GM19193 (cell line): ENCODE results near the gene CHAF1A.

ENCODE experiments used
- POLR2A ChIP-seq: IDR thresholded peaks from 4 replicates; pipeline ENCODE4 v1.6.1; 2011; ENCODE audit not compliant: insufficient read depth, insufficient read length; ENCODE audit errors: extremely low read depth

CHAF1A gene

GRCh38 chr19:4443966-4444764 is 41.7 kb downstream of the CHAF1A start:
- peak; percentile 17 for TF ChIP-seq POLR2A

DNA sequence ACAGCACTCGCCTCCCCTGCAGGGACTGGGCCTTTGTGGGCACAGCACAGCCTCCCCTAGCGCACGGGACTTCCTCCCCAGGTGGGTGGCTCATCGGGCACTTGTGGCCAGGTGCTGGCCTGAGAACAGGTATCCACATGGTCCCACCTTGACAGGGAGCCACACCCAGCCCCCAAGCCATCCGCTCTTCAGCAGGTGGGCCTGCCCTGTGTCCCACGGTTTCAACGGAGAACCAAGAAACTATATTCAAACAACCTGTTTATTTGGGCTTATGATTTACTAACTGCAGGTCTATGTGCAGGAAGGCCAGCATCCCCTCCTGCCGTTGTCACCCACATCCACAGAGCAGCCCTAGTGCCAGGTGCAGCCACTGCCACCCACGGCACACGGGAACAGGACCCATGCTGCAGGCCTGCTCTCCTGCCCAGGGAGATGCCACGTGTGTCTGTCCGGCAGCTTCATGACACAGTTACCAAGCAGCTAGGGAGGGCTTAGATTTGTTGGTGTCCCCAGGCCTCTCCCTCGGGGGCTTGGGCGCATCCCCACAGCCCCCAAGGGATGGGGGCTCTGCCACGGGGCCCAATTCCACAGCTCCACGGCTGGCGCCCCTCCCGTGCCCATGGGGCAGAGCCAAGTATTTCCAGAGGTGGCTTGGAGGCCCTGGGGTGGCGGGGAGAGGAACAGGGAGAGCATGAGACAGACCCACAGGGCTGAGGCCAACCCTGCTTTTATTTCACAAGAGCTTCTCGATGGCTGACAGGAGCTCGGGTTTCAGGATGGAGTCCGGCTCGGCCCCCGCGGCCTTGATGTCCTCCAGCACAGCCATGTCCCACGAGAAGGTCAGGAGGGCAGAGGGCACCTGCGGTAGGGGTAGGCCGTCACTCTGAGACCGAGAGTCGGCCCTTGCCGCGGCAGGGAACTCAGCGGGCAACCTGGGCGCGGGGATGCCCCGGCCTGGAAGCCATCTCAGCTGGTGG is 42.6 kb downstream of the CHAF1A start:
- TF ChIP-seq POLR2A: no peak

- no peak for TF ChIP-seq POLR2A
These were observed 43.7 kb downstream of the CHAF1A start for GRCh38 chr19:4445963-4446703.

- no peak for TF ChIP-seq POLR2A
These were observed 44.3 kb downstream of the CHAF1A start for GRCh38 chr19:4446704-4447200.

DNA sequence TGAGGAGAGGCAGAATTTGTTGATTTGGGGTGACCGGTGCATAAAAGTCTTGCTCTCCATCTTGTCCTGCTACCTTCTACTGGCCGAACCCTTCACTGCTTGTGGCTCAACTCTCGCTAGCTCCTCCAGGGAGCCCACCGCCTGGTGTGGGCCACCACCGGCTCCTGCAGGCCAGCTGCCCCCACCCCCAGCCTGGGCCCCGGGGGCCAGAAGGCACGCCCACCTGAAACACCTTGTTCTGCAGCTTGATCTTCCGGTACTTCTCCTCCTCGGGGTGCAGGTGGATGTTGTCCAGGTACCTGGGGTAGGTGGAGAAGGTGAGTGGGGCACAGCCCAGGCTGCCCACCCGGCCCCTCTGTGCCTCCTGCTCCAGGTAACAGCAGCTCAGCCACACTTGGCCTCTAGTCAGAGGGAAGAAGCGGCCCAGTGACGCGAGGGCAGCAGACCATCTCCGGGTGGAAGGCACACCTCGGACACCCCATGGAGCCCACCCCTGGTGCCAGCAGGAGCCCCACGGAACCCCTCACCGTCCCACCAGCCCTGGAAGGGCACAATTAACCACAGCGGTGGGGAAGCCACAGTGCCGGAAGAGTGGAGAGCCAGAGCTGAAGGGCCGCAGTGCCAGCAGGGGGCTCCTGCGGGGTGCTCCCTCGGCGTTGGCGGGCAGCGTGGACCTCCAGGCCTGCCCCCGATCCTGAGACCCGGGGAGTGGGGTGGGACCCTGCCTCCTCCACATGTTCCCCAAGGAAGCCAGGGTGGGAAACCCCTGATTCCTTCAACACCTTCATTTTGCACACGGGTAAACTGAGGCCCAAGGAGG is 45.1 kb downstream of the CHAF1A start:
- no peak for TF ChIP-seq POLR2A

DNA sequence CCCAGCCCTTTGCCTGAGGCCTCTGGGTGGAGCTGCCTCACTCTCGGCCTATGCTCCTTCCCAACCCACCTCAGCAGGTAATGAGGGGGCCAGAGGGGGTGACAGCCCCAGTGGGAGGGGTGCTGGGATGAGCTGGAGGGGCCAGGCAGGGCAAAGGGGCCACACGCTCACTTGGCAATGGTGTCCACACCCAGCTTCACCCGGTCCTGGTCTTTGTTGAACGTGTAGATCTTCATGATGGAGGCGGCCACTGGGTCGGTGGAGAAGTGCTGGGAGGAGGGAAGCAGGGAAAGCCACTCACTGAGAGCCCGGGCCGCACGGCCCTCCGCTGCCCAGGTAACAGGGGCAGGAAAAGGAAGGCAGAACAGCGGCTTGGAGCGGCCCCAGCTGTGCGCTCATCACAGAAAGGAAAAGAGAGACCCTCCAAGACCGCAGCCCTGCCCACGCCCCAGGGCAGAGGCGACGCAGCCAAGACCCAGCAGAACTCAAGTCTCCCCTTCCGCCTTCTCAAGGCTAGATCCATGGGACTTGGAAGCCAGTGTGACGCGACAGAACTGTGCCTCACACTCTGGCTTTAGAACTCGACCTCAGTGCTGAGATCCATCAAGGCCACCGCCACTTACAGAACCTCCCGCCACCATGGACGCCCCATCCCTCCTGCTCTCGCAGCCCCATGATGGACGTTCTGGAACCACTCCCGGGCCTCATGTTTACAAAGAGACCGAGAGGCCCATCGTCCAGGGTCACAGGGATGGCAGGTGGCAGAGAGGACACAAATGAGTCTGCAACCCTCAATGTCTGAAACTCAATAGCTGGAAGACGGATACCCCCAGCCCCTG is 45.9 kb downstream of the CHAF1A start:
- TF ChIP-seq POLR2A: no peak

GRCh38 chr19:4449022-4449638 is 46.7 kb downstream of the CHAF1A start:
- no peak for TF ChIP-seq POLR2A

DNA sequence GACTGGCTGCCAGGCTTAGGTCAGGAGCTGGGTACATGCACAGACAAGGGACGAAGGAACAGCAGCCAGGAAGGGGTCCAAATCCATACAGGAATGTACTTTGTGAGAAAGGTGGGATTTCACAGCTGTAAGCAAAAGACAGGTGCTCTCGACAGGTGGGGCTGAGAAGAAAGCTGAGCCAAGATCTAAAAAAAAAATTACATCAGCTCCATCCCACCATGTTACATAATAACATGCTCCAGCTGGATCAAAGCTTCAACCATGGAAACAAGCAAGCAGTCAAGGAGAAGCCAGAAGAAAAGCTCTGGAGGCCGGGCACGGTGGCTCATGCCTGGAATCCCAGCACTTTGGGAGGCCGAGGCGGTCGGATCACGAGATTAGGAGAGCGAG is 47.2 kb downstream of the CHAF1A start:
- no peak for TF ChIP-seq POLR2A

DNA sequence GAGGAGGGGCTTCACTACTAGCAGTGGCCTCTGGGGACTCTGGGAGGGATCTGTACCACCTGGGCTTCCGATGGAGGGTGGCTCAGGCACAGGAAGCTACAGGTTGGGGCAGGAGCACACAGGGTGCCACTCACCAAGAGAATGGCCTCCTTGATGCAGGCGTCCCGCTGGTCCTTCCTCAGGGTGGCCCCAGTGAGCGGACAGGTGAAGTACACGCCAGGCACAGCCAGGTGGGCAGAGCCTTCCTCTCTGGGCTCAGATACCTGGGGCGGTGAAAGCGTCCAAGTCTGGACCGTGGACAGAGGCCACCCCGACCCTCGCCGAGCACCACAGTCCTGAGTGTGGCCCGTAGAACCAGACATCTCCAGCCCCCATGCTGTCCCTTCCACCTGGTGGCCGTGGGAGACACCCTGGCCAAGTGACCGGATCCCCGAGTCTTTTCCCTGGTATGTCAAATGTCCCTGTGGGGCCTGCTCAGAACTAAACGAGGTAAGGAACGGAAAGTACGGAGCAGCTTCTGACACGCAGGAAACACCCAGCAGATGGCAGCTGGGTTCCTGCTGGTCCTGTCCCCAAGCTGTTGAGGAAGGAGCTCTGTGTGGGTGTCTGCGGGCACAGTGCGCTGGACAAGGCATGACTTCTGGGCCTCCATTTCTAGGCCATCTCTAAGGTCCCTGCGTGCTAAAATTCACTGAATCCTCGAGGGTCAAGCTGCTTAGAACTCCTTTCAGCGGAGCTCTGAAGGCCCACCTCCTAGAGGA is 50.0 kb downstream of the CHAF1A start:
- no peak for TF ChIP-seq POLR2A

- no peak for TF ChIP-seq POLR2A
These were observed 51.1 kb downstream of the CHAF1A start for GRCh38 chr19:4453232-4454179.
